Activated T-cell treated with anti-CD3 and anti-CD28 coated beads for 24 hours (primary cell): ENCODE measurements around the gene MAN2B2.

Experiments used
- DNase-seq: peaks from one replicate; pipeline ENCODE4 v3.0.0-alpha.2; 2020; ENCODE audit warnings: low read depth

MAN2B2 gene

GRCh38 chr4:6574747-6575502 lies at the start of gene MAN2B2:
Gene MAN2B2, plus strand, starts transcription at chr4:6575189. Its CDS starts 22 bp downstream, at chr4:6575211.
- DNase-seq: peak; percentile 80

- DNase-seq: no peak
Observed at GRCh38 chr4:6525474-6525873, 49.5 kb upstream of the MAN2B2 start.

GRCh38 chr4:6526156-6526555 lies 48.8 kb upstream of the MAN2B2 start:
- no peak for DNase-seq

- no peak for DNase-seq
Observed at GRCh38 chr4:6526671-6527091, 48.3 kb upstream of the MAN2B2 start.

GRCh38 chr4:6527259-6527658 lies 47.7 kb upstream of the MAN2B2 start:
- no peak for DNase-seq

- DNase-seq: no peak
Observed at GRCh38 chr4:6527683-6528595, 47.0 kb upstream of the MAN2B2 start.

GRCh38 chr4:6529021-6529420 lies 46.0 kb upstream of the MAN2B2 start:
- DNase-seq: no peak

GRCh38 chr4:6530301-6530700 lies 44.7 kb upstream of the MAN2B2 start:
- DNase-seq: no peak

GRCh38 chr4:6530964-6531363 lies 44.0 kb upstream of the MAN2B2 start:
- no peak for DNase-seq

- no peak for DNase-seq
Observed at GRCh38 chr4:6532102-6532501, 42.9 kb upstream of the MAN2B2 start.

- DNase-seq: no peak
Observed at GRCh38 chr4:6532658-6533057, 42.3 kb upstream of the MAN2B2 start.

GRCh38 chr4:6534050-6534449 lies 40.9 kb upstream of the MAN2B2 start:
- no peak for DNase-seq

GRCh38 chr4:6534618-6535328 lies 40.2 kb upstream of the MAN2B2 start:
- DNase-seq: no peak

GRCh38 chr4:6535329-6535692 lies 39.7 kb upstream of the MAN2B2 start:
- no peak for DNase-seq

- no peak for DNase-seq
Observed at GRCh38 chr4:6535706-6536105, 39.3 kb upstream of the MAN2B2 start.

GRCh38 chr4:6538111-6538510 lies 36.9 kb upstream of the MAN2B2 start:
- no peak for DNase-seq

- DNase-seq: no peak
Observed at GRCh38 chr4:6538575-6538974, 36.4 kb upstream of the MAN2B2 start.

- DNase-seq: no peak
Observed at GRCh38 chr4:6539009-6539764, 35.8 kb upstream of the MAN2B2 start.

GRCh38 chr4:6540879-6541278 lies 34.1 kb upstream of the MAN2B2 start:
- no peak for DNase-seq

GRCh38 chr4:6541789-6542188 lies 33.2 kb upstream of the MAN2B2 start:
- DNase-seq: no peak

GRCh38 chr4:6542951-6543350 lies 32.0 kb upstream of the MAN2B2 start:
- DNase-seq: no peak

GRCh38 chr4:6546091-6546490 lies 28.9 kb upstream of the MAN2B2 start:
- no peak for DNase-seq
